Smooth muscle cell (in vitro differentiated cells): ENCODE results near the gene COL2A1. TPM values are rescaled to one million over a fixed set of nuclear protein-coding genes. Genes with fewer than 3 reads are reported as not detected.

Source experiments
- DNase-seq: peaks from one replicate; lab custom pipeline; 2025; ENCODE audit not compliant: unreplicated experiment; lab: John Stamatoyannopoulos, UW
- H2AFZ ChIP-seq: fragments of 200-600 bp; sonication (generic); 2 replicates; pipeline ENCODE4 v1.6.0; 2016; ENCODE audit warnings: antibody characterized with exemption, low read depth, mild to moderate bottlenecking
- H3F3A ChIP-seq: fragments of 200-600 bp; sonication (generic); 2 replicates; pipeline ENCODE4 v1.6.0; 2017; ENCODE audit warnings: antibody characterized with exemption, low read depth
- H3K27ac ChIP-seq: fragments of 200-600 bp; sonication (generic); 2 replicates; pipeline ENCODE4 v1.5.1; 2016; ENCODE audit warnings: low read depth, mild to moderate bottlenecking
- H3K27me3 ChIP-seq: fragments of 200-600 bp; sonication (generic); 2 replicates; pipeline ENCODE4 v1.6.1; 2016; ENCODE audit warnings: low read depth, mild to moderate bottlenecking
- H3K36me3 ChIP-seq: fragments of 200-600 bp; sonication (generic); 2 replicates; pipeline ENCODE4 v1.5.1; 2016; ENCODE audit warnings: low read depth
- H3K4me1 ChIP-seq: fragments of 200-600 bp; sonication (generic); 2 replicates; pipeline ENCODE4 v1.5.1; 2016; ENCODE audit warnings: low read depth
- H3K4me2 ChIP-seq: fragments of 200-600 bp; sonication (generic); 2 replicates; pipeline ENCODE4 v1.6.0; 2016; ENCODE audit warnings: mild to moderate bottlenecking
- H3K4me3 ChIP-seq: fragments of 200-600 bp; sonication (generic); 2 replicates; pipeline ENCODE4 v1.5.1; 2016; ENCODE audit warnings: mild to moderate bottlenecking
- H3K79me2 ChIP-seq: fragments of 200-600 bp; sonication (generic); 2 replicates; pipeline ENCODE4 v1.6.0; 2016; ENCODE audit warnings: low read depth, mild to moderate bottlenecking
- H3K9ac ChIP-seq: fragments of 200-600 bp; sonication (generic); 2 replicates; pipeline ENCODE4 v1.6.0; 2016; ENCODE audit warnings: low read depth
- H3K9me3 ChIP-seq: fragments of 200-600 bp; sonication (generic); replicated peaks from 2 replicates; pipeline ENCODE4 v1.5.1; 2016; ENCODE audit warnings: low read depth
- H4K20me1 ChIP-seq: fragments of 200-600 bp; sonication (generic); 2 replicates; pipeline ENCODE4 v1.6.0; 2016; ENCODE audit warnings: low read depth
- WGBS: methylation state at CpG from one replicate; pipeline ENCODE4 v1.1.7; 2016; ENCODE audit warnings: low lambda C conversion rate; 5-methylcytosine and 5-hydroxymethylcytosine counted together
- polyA plus RNA-seq: library from polyadenylated mRNA; unstranded; fragments of >200 nt; fragmentation: Nextera tagmentation; extraction: Ambion mirVana; gene quantifications from 2 replicates; pipeline ENCODE4 v1.2.1, GENCODE V29; 2016
- total RNA-seq: library from RNA; depleted of rRNA; stranded (reverse); fragments of >200 nt; gene quantifications from 2 replicates; pipeline ENCODE4 v1.2.3, GENCODE V29; 2014
- TF ChIP-seq, protein P1 (sequence below): fragments of 200-600 bp; sonication (generic); IDR thresholded peaks from 2 replicates; pipeline ENCODE4 v1.5.1; 2017; ENCODE audit warnings: borderline replicate concordance, mild to moderate bottlenecking, antibody characterized with exemption; ENCODE audit not compliant: insufficient read depth, poor library complexity, severe bottlenecking

COL2A1 gene
- total and polyA plus RNA-seq, 2 experiments from 2014 or later, result 1.6 to 8.6 TPM

- H3K27me3 ChIP-seq, result no peaks in the 10 kb centered on the region
- no peak overlapping the region for H3K9ac ChIP-seq
- no peaks in the 10 kb centered on the region for H4K20me1 ChIP-seq
- WGBS, result 61% methylated on average over 31 of the region's 32 CpGs
- TF ChIP-seq, protein P1, sequence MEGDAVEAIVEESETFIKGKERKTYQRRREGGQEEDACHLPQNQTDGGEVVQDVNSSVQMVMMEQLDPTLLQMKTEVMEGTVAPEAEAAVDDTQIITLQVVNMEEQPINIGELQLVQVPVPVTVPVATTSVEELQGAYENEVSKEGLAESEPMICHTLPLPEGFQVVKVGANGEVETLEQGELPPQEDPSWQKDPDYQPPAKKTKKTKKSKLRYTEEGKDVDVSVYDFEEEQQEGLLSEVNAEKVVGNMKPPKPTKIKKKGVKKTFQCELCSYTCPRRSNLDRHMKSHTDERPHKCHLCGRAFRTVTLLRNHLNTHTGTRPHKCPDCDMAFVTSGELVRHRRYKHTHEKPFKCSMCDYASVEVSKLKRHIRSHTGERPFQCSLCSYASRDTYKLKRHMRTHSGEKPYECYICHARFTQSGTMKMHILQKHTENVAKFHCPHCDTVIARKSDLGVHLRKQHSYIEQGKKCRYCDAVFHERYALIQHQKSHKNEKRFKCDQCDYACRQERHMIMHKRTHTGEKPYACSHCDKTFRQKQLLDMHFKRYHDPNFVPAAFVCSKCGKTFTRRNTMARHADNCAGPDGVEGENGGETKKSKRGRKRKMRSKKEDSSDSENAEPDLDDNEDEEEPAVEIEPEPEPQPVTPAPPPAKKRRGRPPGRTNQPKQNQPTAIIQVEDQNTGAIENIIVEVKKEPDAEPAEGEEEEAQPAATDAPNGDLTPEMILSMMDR, result peak; percentile 89
- peak; percentile 32 for DNase-seq
- no peak overlapping the region for H2AFZ ChIP-seq
- H3K4me1 ChIP-seq, result no peaks in the 10 kb centered on the region
- no peaks in the 10 kb centered on the region for H3K79me2 ChIP-seq
- H3K4me3 ChIP-seq, result no peak overlapping the region
- no peak overlapping the region for H3K27ac ChIP-seq
- no peak overlapping the region for H3K4me2 ChIP-seq
- H3K36me3 ChIP-seq, result no peaks in the 10 kb centered on the region
- no peaks in the 10 kb centered on the region for H3F3A ChIP-seq
- no peaks in the 10 kb centered on the region for H3K9me3 ChIP-seq
Measured at GRCh38 chr12:47949441-47950341, 54.6 kb downstream of the COL2A1 start.

DNA sequence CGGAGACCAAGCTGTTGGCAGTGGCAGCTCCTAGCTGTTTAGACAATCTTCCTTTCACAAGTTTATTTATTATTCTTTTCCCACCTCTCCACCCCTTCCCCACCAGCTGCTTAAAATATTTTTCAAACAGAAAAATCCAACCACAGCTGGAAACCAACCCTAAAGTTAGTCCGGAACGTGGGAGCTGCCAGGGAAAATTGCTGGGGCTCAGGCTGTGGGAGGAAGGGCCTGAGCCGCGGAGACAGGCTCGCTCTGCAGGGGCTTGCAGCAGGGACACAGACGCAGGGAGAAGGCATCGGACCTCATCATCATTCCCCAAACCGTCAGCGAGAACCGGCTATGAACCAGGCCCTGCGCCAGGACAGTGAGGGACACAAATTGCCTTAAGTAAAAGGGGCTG is 56.9 kb downstream of the COL2A1 start:
- H3K27me3 ChIP-seq, result no peaks in the 10 kb centered on the region
- no peaks in the 10 kb centered on the region for H3K79me2 ChIP-seq
- no peaks in the 10 kb centered on the region for H3K4me1 ChIP-seq
- H3K4me3 ChIP-seq, result no peak overlapping the region
- no peak overlapping the region for H3K9ac ChIP-seq
- no peak for DNase-seq
- H4K20me1 ChIP-seq, result no peaks in the 10 kb centered on the region
- H3K9me3 ChIP-seq, result no peaks in the 10 kb centered on the region
- H3K27ac ChIP-seq, result no peak overlapping the region
- 72% methylated on average over 12 of the region's 12 CpGs for WGBS
- no peak overlapping the region for H2AFZ ChIP-seq
- no peak overlapping the region for H3K4me2 ChIP-seq
- no peaks in the 10 kb centered on the region for H3K36me3 ChIP-seq
- no peaks in the 10 kb centered on the region for H3F3A ChIP-seq
- TF ChIP-seq, protein P1, result no peak

GRCh38 chr12:47946413-47947323 is 57.6 kb downstream of the COL2A1 start:
- Histone ChIP-seq H3K36me3 (no peaks in the 10 kb centered on the region), H3K27me3 (no peaks in the 10 kb centered on the region), H3K9ac (no peak overlapping the region), H3K27ac (no peak overlapping the region), H4K20me1 (no peaks in the 10 kb centered on the region), H3K4me3 (no peak overlapping the region), H2AFZ (no peak overlapping the region), H3K4me1 (no peaks in the 10 kb centered on the region), H3K4me2 (no peak overlapping the region), H3K79me2 (no peaks in the 10 kb centered on the region), H3F3A (no peaks in the 10 kb centered on the region), H3K9me3 (no peaks in the 10 kb centered on the region)
- TF ChIP-seq, protein P1, result no peak
- WGBS, result 75% methylated on average over 27 of the region's 27 CpGs
- DNase-seq, result no peak
